ENCODE measurements around the gene UBR4.

GRCh38 chr1:19167140-19167539 is 42.9 kb downstream of the UBR4 start:
- TF ChIP-seq, protein P1, sequence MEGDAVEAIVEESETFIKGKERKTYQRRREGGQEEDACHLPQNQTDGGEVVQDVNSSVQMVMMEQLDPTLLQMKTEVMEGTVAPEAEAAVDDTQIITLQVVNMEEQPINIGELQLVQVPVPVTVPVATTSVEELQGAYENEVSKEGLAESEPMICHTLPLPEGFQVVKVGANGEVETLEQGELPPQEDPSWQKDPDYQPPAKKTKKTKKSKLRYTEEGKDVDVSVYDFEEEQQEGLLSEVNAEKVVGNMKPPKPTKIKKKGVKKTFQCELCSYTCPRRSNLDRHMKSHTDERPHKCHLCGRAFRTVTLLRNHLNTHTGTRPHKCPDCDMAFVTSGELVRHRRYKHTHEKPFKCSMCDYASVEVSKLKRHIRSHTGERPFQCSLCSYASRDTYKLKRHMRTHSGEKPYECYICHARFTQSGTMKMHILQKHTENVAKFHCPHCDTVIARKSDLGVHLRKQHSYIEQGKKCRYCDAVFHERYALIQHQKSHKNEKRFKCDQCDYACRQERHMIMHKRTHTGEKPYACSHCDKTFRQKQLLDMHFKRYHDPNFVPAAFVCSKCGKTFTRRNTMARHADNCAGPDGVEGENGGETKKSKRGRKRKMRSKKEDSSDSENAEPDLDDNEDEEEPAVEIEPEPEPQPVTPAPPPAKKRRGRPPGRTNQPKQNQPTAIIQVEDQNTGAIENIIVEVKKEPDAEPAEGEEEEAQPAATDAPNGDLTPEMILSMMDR (IDR thresholded peaks at IDR 0.05; ENCODE audit: low read depth, low read length), result no peak
- TF ChIP-seq POLR2A (IDR thresholded peaks at IDR 0.05; ENCODE audit: extremely low read depth, insufficient read length) (no peak), MYC (IDR thresholded peaks at IDR 0.05; ENCODE audit: low read depth, low read length) (no peak)
- TF ChIP-seq, protein P2, sequence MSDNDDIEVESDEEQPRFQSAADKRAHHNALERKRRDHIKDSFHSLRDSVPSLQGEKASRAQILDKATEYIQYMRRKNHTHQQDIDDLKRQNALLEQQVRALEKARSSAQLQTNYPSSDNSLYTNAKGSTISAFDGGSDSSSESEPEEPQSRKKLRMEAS (IDR thresholded peaks at IDR 0.05; ENCODE audit: low read depth, low read length), result no peak
